HepG2 (cell line): ENCODE measurements around the gene SLC4A11. TPM values are rescaled to one million over a fixed set of nuclear protein-coding genes. Genes with fewer than 3 reads are reported as not detected.

Experiments
- ADNP ChIP-seq: sonication (generic); formaldehyde crosslinking; IDR thresholded peaks from 2 replicates; pipeline ENCODE4 v1.4.0; 2020; ENCODE audit warnings: missing genetic modification reagents
- AHR ChIP-seq: IDR thresholded peaks from 2 replicates; pipeline ENCODE4 v1.6.1; 2018; ENCODE audit warnings: missing genetic modification reagents, missing compliant biosample characterization
- ARID5B ChIP-seq: IDR thresholded peaks from 2 replicates; pipeline ENCODE4 v1.4.0; 2020; ENCODE audit warnings: mild to moderate bottlenecking, missing genetic modification reagents
- CBX1 ChIP-seq: IDR thresholded peaks from one replicate; pipeline ENCODE4 v1.6.1; 2016; ENCODE audit warnings: antibody characterized with exemption, low read depth
- CHCHD3 ChIP-seq: sonication (generic); formaldehyde crosslinking; IDR thresholded peaks from 2 replicates; pipeline ENCODE4 v1.8.0; 2022; ENCODE audit warnings: mild to moderate bottlenecking, missing genetic modification reagents, moderate library complexity
- FOXA3 ChIP-seq: IDR thresholded peaks from 2 replicates; pipeline ENCODE4 v1.6.1; 2016; ENCODE audit warnings: missing genetic modification reagents, missing compliant biosample characterization
- NCOA1 ChIP-seq: sonication (generic); formaldehyde crosslinking; IDR thresholded peaks from 2 replicates; pipeline ENCODE4 v1.9.0; 2021; ENCODE audit warnings: missing genetic modification reagents
- RARA ChIP-seq: IDR thresholded peaks from 2 replicates; pipeline ENCODE4 v1.6.1; 2016; ENCODE audit warnings: missing genetic modification reagents, missing compliant biosample characterization
- RFXANK ChIP-seq: IDR thresholded peaks from 2 replicates; pipeline ENCODE4 v1.6.1; 2016
- SRF ChIP-seq: IDR thresholded peaks from 2 replicates; pipeline ENCODE4 v1.6.1; 2011; ENCODE audit warnings: mild to moderate bottlenecking, low read depth, low read length, moderate library complexity
- ZBED4 ChIP-seq: sonication (generic); formaldehyde crosslinking; IDR thresholded peaks from 2 replicates; pipeline ENCODE4 v1.4.0; 2020; ENCODE audit warnings: missing genetic modification reagents, borderline replicate concordance
- ZBTB7B ChIP-seq: sonication (generic); formaldehyde crosslinking; IDR thresholded peaks from 2 replicates; pipeline ENCODE4 v1.4.0; 2020; ENCODE audit warnings: missing genetic modification reagents
- ZNF44 ChIP-seq: sonication (generic); formaldehyde crosslinking; IDR thresholded peaks from 2 replicates; pipeline ENCODE4 v1.5.1; 2020; ENCODE audit warnings: mild to moderate bottlenecking, missing genetic modification reagents
- polyA plus RNA-seq, 8 experiments: library from polyadenylated mRNA; depleted of rRNA in 3 of 8; stranded (reverse) in 7 of 8; unstranded in 1 of 8; fragments of >200 nt; fragmentation: Illumina TruSeq in 4 of 8; extraction: Trizol in 4 of 8; gene quantifications; 2 replicates each; pipeline versions ENCODE4 v1.2.1 to v1.2.3, GENCODE V29; 2011 to 2016; ENCODE audit warnings: low read depth in 4 of 8, missing spikeins in 1 of 8, mixed read lengths in 1 of 8; ENCODE audit not compliant: insufficient read depth in 1 of 8
- total RNA-seq, 5 experiments: library from RNA; depleted of rRNA; stranded (reverse); fragments of >200 nt; fragmentation: Illumina TruSeq; extraction: Trizol; gene quantifications; 2 replicates each; pipeline ENCODE4 v1.2.3, GENCODE V29; 2016; ENCODE audit warnings: low read depth in 1 of 5
- TF ChIP-seq, protein P1 (sequence below): sonication (generic); formaldehyde crosslinking; IDR thresholded peaks from 2 replicates; pipeline ENCODE4 v1.5.0; 2020; ENCODE audit warnings: missing genetic modification reagents
- TF ChIP-seq, protein P2 (sequence below): sonication (generic); formaldehyde crosslinking; IDR thresholded peaks from 2 replicates; pipeline ENCODE4 v1.8.0; 2022; ENCODE audit warnings: mild to moderate bottlenecking, missing genetic modification reagents; ENCODE audit not compliant: insufficient replicate concordance
- TF ChIP-seq, protein P3 (sequence below): sonication (generic); formaldehyde crosslinking; IDR thresholded peaks from 2 replicates; pipeline ENCODE4 v1.8.1; 2023; ENCODE audit warnings: mild to moderate bottlenecking, inconsistent platforms, moderate library complexity, missing genetic modification reagents, borderline replicate concordance
- TF ChIP-seq, protein P4 (sequence below): sonication (generic); formaldehyde crosslinking; IDR thresholded peaks from 2 replicates; pipeline ENCODE4 v1.5.0; 2020; ENCODE audit warnings: mild to moderate bottlenecking, missing genetic modification reagents

SLC4A11 gene
- total and polyA plus RNA-seq, 2 of the 13 experiments (the other 11 are each of a cell fraction or from before 2014, with no cell fraction given) = 3.9 to 27.0 TPM

GRCh38 chr20:3238616-3239025 is 369 bp downstream of the SLC4A11 start (continued):
- TF ChIP-seq, protein P1, sequence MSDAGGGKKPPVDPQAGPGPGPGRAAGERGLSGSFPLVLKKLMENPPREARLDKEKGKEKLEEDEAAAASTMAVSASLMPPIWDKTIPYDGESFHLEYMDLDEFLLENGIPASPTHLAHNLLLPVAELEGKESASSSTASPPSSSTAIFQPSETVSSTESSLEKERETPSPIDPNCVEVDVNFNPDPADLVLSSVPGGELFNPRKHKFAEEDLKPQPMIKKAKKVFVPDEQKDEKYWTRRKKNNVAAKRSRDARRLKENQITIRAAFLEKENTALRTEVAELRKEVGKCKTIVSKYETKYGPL (CRISPR knock-in tag) = 0 out of 2 replicates have a peak, but pooled peaks have one; percentile 13
- TF ChIP-seq ZNF44 (no peak), AHR (CRISPR knock-in tag) (no peak), SRF (no peak), RFXANK (CRISPR knock-in tag) (no peak), RARA (no peak), ADNP (no peak), ARID5B (CRISPR knock-in tag) (no peak), ZBTB7B (0 out of 2 replicates have a peak, but pooled peaks have one; percentile 18), CBX1 (no peak), FOXA3 (CRISPR knock-in tag) (no peak), NCOA1 (CRISPR knock-in tag) (no peak; the same call in 1 of the 2 replicates), ZBED4 (CRISPR knock-in tag) (no peak), CHCHD3 (CRISPR knock-in tag) (no peak)
- TF ChIP-seq, protein P2, sequence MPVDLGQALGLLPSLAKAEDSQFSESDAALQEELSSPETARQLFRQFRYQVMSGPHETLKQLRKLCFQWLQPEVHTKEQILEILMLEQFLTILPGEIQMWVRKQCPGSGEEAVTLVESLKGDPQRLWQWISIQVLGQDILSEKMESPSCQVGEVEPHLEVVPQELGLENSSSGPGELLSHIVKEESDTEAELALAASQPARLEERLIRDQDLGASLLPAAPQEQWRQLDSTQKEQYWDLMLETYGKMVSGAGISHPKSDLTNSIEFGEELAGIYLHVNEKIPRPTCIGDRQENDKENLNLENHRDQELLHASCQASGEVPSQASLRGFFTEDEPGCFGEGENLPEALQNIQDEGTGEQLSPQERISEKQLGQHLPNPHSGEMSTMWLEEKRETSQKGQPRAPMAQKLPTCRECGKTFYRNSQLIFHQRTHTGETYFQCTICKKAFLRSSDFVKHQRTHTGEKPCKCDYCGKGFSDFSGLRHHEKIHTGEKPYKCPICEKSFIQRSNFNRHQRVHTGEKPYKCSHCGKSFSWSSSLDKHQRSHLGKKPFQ (CRISPR knock-in tag) = no peak
- TF ChIP-seq, protein P3, sequence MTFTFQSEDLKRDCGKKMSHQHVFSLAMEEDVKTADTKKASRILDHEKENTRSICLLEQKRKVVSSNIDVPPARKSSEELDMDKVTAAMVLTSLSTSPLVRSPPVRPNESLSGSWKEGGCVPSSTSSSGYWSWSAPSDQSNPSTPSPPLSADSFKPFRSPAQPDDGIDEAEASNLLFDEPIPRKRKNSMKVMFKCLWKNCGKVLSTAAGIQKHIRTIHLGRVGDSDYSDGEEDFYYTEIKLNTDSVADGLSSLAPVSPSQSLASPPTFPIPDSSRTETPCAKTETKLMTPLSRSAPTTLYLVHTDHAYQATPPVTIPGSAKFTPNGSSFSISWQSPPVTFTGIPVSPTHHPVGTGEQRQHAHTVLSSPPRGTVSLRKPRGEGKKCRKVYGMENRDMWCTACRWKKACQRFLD (CRISPR knock-in tag) = 0 out of 2 replicates have a peak, but pooled peaks have one; percentile 5
- TF ChIP-seq, protein P4, sequence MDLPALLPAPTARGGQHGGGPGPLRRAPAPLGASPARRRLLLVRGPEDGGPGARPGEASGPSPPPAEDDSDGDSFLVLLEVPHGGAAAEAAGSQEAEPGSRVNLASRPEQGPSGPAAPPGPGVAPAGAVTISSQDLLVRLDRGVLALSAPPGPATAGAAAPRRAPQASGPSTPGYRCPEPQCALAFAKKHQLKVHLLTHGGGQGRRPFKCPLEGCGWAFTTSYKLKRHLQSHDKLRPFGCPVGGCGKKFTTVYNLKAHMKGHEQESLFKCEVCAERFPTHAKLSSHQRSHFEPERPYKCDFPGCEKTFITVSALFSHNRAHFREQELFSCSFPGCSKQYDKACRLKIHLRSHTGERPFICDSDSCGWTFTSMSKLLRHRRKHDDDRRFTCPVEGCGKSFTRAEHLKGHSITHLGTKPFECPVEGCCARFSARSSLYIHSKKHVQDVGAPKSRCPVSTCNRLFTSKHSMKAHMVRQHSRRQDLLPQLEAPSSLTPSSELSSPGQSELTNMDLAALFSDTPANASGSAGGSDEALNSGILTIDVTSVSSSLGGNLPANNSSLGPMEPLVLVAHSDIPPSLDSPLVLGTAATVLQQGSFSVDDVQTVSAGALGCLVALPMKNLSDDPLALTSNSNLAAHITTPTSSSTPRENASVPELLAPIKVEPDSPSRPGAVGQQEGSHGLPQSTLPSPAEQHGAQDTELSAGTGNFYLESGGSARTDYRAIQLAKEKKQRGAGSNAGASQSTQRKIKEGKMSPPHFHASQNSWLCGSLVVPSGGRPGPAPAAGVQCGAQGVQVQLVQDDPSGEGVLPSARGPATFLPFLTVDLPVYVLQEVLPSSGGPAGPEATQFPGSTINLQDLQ = no peak
